OCI-LY3 (cell line): Measurements from ENCODE around the gene COL27A1.

ENCODE experiments used
- EZH2phosphoT487 ChIP-seq: fragments of 200-600 bp; shearing (Covaris generic); IDR thresholded peaks from 2 replicates; pipeline ENCODE4 v1.6.1; 2018; ENCODE audit warnings: antibody characterized with exemption, mixed run types, low read depth
- TF ChIP-seq, protein P1 (sequence below): fragments of 200-600, 300-600 bp; sonication (generic); IDR thresholded peaks from 2 replicates; pipeline ENCODE4 v1.5.1; 2014; ENCODE audit warnings: antibody characterized with exemption, low read length, low read depth

GRCh38 chr9:114288193-114289091, 133.1 kb downstream of the COL27A1 start:
- TF ChIP-seq, protein P1, sequence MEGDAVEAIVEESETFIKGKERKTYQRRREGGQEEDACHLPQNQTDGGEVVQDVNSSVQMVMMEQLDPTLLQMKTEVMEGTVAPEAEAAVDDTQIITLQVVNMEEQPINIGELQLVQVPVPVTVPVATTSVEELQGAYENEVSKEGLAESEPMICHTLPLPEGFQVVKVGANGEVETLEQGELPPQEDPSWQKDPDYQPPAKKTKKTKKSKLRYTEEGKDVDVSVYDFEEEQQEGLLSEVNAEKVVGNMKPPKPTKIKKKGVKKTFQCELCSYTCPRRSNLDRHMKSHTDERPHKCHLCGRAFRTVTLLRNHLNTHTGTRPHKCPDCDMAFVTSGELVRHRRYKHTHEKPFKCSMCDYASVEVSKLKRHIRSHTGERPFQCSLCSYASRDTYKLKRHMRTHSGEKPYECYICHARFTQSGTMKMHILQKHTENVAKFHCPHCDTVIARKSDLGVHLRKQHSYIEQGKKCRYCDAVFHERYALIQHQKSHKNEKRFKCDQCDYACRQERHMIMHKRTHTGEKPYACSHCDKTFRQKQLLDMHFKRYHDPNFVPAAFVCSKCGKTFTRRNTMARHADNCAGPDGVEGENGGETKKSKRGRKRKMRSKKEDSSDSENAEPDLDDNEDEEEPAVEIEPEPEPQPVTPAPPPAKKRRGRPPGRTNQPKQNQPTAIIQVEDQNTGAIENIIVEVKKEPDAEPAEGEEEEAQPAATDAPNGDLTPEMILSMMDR: no peak
- TF ChIP-seq EZH2phosphoT487: no peak
